GM12873 (cell line): ENCODE measurements around the gene APOB.

Experiments
- CTCF ChIP-seq: IDR thresholded peaks from 2 replicates; pipeline ENCODE4 v1.5.1; 2012; ENCODE audit warnings: low read depth, mild to moderate bottlenecking, moderate library complexity, low read length, control low read depth; ENCODE audit not compliant: insufficient read depth; ENCODE audit errors: missing control alignments

Gene APOB

GRCh38 chr2:20959252-20959651 is 84.6 kb downstream of the APOB start:
- TF ChIP-seq CTCF, result no peak

GRCh38 chr2:20957788-20958525 is 85.9 kb downstream of the APOB start:
- TF ChIP-seq CTCF, result no peak

GRCh38 chr2:20955277-20956026 is 88.4 kb downstream of the APOB start:
- TF ChIP-seq CTCF, result no peak

- TF ChIP-seq CTCF, result no peak
These were observed 90.6 kb downstream of the APOB start for GRCh38 chr2:20953146-20953824.
